Measurements from ENCODE around the gene CYGB.

DNA sequence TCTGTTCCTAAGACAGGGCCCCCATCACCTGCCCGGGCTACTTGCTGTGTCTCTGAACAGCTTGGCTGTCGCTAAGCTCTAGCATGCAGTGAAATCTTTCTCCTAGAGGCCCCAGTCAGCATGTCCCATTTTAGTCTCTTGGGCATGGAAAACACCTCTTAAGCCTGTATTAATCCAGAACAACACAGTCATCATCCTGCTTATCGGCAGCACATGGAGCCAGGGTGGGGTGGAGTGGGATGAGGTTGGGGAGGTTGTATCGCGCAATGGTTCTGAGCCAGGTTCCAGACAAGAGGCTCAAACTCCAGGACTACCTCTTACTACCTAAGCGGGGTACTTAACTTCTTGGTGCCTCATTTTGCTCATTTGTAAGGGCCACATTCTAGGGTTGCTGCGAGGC lies 40.4 kb upstream of the CYGB start:
- TF ChIP-seq, protein P1, sequence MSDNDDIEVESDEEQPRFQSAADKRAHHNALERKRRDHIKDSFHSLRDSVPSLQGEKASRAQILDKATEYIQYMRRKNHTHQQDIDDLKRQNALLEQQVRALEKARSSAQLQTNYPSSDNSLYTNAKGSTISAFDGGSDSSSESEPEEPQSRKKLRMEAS (IDR thresholded peaks at IDR 0.05): no peak
- TF ChIP-seq EGR1 (IDR thresholded peaks at IDR 0.05): no peak
